Panc1 (cell line): ENCODE results near the gene SRGAP3. TPM values are rescaled to one million over a fixed set of nuclear protein-coding genes. Genes with fewer than 3 reads are reported as not detected.

ENCODE experiments used
- ATAC-seq: fragments of 200-7000 bp; cut with Tn5 transposase; 2 replicates; pipeline ENCODE4 v1.9.1; 2020; ENCODE audit warnings: mild to moderate bottlenecking, moderate library complexity
- BruUV-seq: library from RNA; stranded (reverse); fragments of 400-500 nt; replicated peaks from 2 replicates; lab custom pipeline; 2021; lab: Mats Ljungman, UMichigan
- CTCF ChIA-PET: fragments of 300-600 bp; sonication (Branson Sonifier 250); formaldehyde crosslinking; loops from one replicate; lab custom pipeline; 2022; ENCODE audit warnings: antibody characterized with exemption; lab: Charles Lee
- POLR2A ChIA-PET: fragments of 300-600 bp; sonication (Branson Sonifier 250); formaldehyde crosslinking; loops from one replicate; lab custom pipeline; 2022; ENCODE audit warnings: antibody characterized with exemption; lab: Charles Lee
- DNase-seq: peaks from one replicate; pipeline ENCODE4 v3.0.0-alpha.2; 2010; ENCODE audit warnings: low read depth, low spot score
- H3K27ac ChIP-seq: 2 replicates; pipeline ENCODE4 v1.5.1; 2011; ENCODE audit warnings: mild to moderate bottlenecking, low read length, inconsistent platforms
- H3K27me3 ChIP-seq: fragments of 200-500 bp; sonication (Bioruptor generic); 2 replicates; pipeline ENCODE4 v1.6.0; 2014; ENCODE audit warnings: low read length, inconsistent platforms; ENCODE audit not compliant: control insufficient read depth, insufficient read depth
- H3K36me3 ChIP-seq: fragments of 200-500 bp; sonication (Bioruptor generic); 2 replicates; pipeline ENCODE4 v1.5.1; 2014; ENCODE audit warnings: inconsistent platforms, mild to moderate bottlenecking, low read length, moderate library complexity; ENCODE audit not compliant: control insufficient read depth, insufficient read depth
- H3K4me1 ChIP-seq: 2 replicates; pipeline ENCODE4 v1.5.1; 2011; ENCODE audit warnings: inconsistent platforms, mild to moderate bottlenecking, low read length, moderate library complexity; ENCODE audit not compliant: control insufficient read depth, insufficient read depth
- H3K4me3 ChIP-seq, 2 experiments: 2 replicates each; pipeline ENCODE4 v1.5.1; 2011 to 2012; ENCODE audit warnings: low read depth in 2 of 2, low read length in 2 of 2, mild to moderate bottlenecking in 2 of 2, inconsistent platforms in 1 of 2, moderate library complexity in 1 of 2
- H3K9me3 ChIP-seq: fragments of 200-500 bp; sonication (Bioruptor generic); 2 replicates; pipeline ENCODE4 v1.5.1; 2014; ENCODE audit warnings: low read depth, mild to moderate bottlenecking, inconsistent platforms, low read length, moderate library complexity; ENCODE audit not compliant: control insufficient read depth, insufficient read depth
- POLR2AphosphoS5 ChIP-seq: IDR thresholded peaks from 2 replicates; pipeline ENCODE4 v1.6.1; 2012; ENCODE audit warnings: mild to moderate bottlenecking, low read depth, low read length, moderate library complexity
- SIN3A ChIP-seq: IDR thresholded peaks from 2 replicates; pipeline ENCODE4 v1.6.1; 2012; ENCODE audit warnings: low read depth, mild to moderate bottlenecking, low read length, moderate library complexity, borderline replicate concordance; ENCODE audit not compliant: insufficient read depth
- TCF7L2 ChIP-seq: IDR thresholded peaks from 2 replicates; pipeline ENCODE4 v1.6.1; 2011; ENCODE audit warnings: mild to moderate bottlenecking, low read depth, low read length, inconsistent platforms
- in situ Hi-C: cut with HindIII; loops from 2 replicates; pipeline ENCODE4 v1.10.0; 2016; ENCODE audit warnings: low sequenced_read_pairs, low pct_unique_long_range_greater_than_20kb
- intact Hi-C: fragments of 100-400 bp; cut with micrococcal nuclease; formaldehyde crosslinking; loops from one replicate; pipeline ENCODE4 v1.10.0; 2022; ENCODE audit not compliant: unreplicated experiment
- total RNA-seq: library from RNA; stranded (reverse); gene quantifications from one replicate; pipeline ENCODE4 v1.2.1, GENCODE V29; 2021; ENCODE audit not compliant: unreplicated experiment
- TF ChIP-seq, protein P1 (sequence below), 2 experiments: IDR thresholded peaks; 2 replicates each; pipeline ENCODE4 v1.6.1; 2011 to 2012; ENCODE audit warnings: low read depth in 2 of 2, control low read depth in 1 of 2, low read length in 1 of 2, mild to moderate bottlenecking in 1 of 2, moderate library complexity in 1 of 2; ENCODE audit not compliant: insufficient read depth in 1 of 2
- TF ChIP-seq, protein P2 (sequence below): fragments of 450-650 bp; IDR thresholded peaks from 2 replicates; pipeline ENCODE4 v1.5.1; 2017; ENCODE audit warnings: mild to moderate bottlenecking

SRGAP3 gene
- total RNA-seq, 1 experiment from 2014 or later: 0.82 TPM

DNA sequence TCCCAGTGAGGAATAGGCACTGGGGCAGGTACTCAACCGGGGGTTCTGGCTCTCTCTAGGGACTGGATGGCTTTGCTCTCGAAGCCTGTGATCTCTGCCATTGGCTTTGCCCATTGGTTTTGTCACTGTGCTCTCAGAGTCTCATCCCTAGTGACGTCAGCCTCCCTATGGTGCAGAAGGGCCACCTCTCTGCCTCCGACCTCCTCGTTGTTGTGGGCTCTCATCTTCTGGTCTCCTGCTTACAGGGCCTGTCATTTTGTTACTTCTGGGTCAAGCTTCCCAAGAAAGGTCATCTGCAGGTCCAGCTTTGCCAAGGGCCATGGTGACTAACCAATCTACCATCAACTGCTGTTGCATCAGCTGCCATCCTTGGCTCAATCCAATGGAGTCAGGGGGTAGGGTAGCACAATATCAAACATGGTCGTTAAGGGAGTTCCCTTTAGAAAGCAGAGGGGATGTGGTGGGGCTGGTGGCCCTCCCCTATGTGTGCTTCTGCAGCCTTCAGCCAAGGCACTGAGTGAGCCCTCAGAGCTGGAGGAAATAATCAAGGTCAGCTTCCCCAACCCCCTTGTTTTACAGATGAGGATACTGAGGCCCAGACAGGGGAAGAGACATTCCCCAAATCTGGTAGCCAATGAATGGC is 272.8 kb downstream of the SRGAP3 start:
- intact Hi-C loops: no loop called here
- no peak for ATAC-seq

DNA sequence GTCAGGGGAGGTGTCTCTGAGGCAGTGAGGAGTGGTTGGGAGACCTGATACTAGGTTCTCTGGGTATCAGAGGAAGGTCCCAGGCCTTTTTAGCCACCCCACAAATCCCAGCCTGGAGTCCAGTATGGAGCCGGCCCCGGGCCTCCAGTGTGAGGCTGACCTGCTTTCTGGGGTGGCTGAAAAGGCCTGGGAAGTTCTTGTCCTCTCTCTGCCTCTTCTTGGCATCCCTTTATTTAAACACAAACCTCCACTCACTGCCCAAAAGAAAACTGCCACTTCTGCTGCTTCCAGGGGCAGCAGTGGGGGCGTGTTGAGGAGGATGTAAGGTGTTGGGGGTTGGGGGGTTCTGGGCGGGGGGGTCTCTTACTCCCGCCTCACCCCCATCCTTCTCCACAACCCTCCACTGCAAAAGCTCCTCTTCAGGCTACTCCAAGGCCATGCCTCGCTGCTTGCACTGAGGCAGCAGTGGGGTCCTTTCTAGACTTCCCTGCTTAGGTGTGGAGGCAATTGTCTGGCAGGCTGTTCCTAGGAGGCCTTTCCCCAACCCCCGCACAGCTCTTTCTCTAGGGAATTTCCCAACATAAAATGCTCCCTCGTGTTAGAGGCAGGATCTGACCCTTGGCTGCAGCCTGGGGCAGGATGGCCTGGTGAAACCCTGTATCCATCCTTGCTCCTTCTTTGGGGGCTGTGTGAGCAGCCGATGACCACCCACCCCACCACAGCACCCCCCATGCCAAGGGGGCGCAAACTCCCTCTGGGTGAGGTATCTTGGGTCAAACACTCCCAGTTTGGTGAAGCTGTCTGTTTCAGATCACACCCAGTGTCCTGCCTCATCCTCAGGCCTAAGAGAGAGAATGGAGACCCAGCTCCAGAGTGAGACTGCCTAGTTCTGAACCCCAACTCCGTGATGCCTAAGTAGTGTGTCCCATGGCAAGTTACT is 274.1 kb downstream of the SRGAP3 start:
- H3K4me3 ChIP-seq: no peak overlapping the region
- no peaks in the 10 kb centered on the region for H3K36me3 ChIP-seq
- ATAC-seq: peak; percentile 35; the same call in 1 of the 2 replicates
- no peaks in the 10 kb centered on the region for H3K27me3 ChIP-seq
- ChIA-PET CTCF (interaction anchor here (1.2 kb wide), 1 partner anchor 13 kb away, joined by 4 read pairs; no protein-coding TSS in a partner anchor), POLR2A (no interaction called here)
- no peaks in the 10 kb centered on the region for H3K9me3 ChIP-seq
- intact Hi-C loops: no loop called here
- TF ChIP-seq, protein P1, sequence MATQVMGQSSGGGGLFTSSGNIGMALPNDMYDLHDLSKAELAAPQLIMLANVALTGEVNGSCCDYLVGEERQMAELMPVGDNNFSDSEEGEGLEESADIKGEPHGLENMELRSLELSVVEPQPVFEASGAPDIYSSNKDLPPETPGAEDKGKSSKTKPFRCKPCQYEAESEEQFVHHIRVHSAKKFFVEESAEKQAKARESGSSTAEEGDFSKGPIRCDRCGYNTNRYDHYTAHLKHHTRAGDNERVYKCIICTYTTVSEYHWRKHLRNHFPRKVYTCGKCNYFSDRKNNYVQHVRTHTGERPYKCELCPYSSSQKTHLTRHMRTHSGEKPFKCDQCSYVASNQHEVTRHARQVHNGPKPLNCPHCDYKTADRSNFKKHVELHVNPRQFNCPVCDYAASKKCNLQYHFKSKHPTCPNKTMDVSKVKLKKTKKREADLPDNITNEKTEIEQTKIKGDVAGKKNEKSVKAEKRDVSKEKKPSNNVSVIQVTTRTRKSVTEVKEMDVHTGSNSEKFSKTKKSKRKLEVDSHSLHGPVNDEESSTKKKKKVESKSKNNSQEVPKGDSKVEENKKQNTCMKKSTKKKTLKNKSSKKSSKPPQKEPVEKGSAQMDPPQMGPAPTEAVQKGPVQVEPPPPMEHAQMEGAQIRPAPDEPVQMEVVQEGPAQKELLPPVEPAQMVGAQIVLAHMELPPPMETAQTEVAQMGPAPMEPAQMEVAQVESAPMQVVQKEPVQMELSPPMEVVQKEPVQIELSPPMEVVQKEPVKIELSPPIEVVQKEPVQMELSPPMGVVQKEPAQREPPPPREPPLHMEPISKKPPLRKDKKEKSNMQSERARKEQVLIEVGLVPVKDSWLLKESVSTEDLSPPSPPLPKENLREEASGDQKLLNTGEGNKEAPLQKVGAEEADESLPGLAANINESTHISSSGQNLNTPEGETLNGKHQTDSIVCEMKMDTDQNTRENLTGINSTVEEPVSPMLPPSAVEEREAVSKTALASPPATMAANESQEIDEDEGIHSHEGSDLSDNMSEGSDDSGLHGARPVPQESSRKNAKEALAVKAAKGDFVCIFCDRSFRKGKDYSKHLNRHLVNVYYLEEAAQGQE (IDR thresholded peaks at IDR 0.05; ENCODE audit: insufficient read depth in 1 of 2, low read depth in 2 of 2, low read length in 1 of 2): no peak
- TF ChIP-seq SIN3A: no peak
- TF ChIP-seq, protein P2, sequence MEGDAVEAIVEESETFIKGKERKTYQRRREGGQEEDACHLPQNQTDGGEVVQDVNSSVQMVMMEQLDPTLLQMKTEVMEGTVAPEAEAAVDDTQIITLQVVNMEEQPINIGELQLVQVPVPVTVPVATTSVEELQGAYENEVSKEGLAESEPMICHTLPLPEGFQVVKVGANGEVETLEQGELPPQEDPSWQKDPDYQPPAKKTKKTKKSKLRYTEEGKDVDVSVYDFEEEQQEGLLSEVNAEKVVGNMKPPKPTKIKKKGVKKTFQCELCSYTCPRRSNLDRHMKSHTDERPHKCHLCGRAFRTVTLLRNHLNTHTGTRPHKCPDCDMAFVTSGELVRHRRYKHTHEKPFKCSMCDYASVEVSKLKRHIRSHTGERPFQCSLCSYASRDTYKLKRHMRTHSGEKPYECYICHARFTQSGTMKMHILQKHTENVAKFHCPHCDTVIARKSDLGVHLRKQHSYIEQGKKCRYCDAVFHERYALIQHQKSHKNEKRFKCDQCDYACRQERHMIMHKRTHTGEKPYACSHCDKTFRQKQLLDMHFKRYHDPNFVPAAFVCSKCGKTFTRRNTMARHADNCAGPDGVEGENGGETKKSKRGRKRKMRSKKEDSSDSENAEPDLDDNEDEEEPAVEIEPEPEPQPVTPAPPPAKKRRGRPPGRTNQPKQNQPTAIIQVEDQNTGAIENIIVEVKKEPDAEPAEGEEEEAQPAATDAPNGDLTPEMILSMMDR: no peak
- no peak for TF ChIP-seq POLR2AphosphoS5
- TF ChIP-seq TCF7L2: no peak
- in situ Hi-C loops: no loop called here
- no peak overlapping the region for H3K27ac ChIP-seq
- no TSS peak for BruUV-seq
- H3K4me1 ChIP-seq: no peaks in the 10 kb centered on the region
- no peak for DNase-seq

More for the DNA sequence above, 272.8 kb downstream of the SRGAP3 start:
- DNase-seq: no peak
- no peaks in the 10 kb centered on the region for H3K27me3 ChIP-seq
- no peaks in the 10 kb centered on the region for H3K36me3 ChIP-seq
- H3K27ac ChIP-seq: no peak overlapping the region
- no peak overlapping the region for H3K4me3 ChIP-seq
- ChIA-PET CTCF (no interaction called here), POLR2A (interaction anchor here (0.5 kb wide), 1 partner anchor 51 kb away, joined by 4 read pairs; no protein-coding TSS in a partner anchor)
- no peaks in the 10 kb centered on the region for H3K4me1 ChIP-seq
- no TSS peak for BruUV-seq
- no peaks in the 10 kb centered on the region for H3K9me3 ChIP-seq
- TF ChIP-seq, protein P1 (IDR thresholded peaks at IDR 0.05; ENCODE audit: insufficient read depth in 1 of 2, low read depth in 2 of 2, low read length in 1 of 2): no peak
- TF ChIP-seq POLR2AphosphoS5 (no peak), TCF7L2 (no peak), SIN3A (no peak)
- TF ChIP-seq, protein P2: no peak
- in situ Hi-C loops: no loop called here
